MM.1S (cell line): ENCODE data around the gene KIRREL2.

ENCODE experiments used
- DNase-seq: peaks from one replicate; pipeline ENCODE4 v3.0.0-alpha.2; 2015
- H2AFZ ChIP-seq: fragments of 300-600 bp; sonication (generic); 2 replicates; pipeline ENCODE4 v1.6.0; 2016; ENCODE audit warnings: antibody characterized with exemption, low read length
- H3F3A ChIP-seq: fragments of 300-600 bp; sonication (generic); 2 replicates; pipeline ENCODE4 v1.6.1; 2016; ENCODE audit warnings: mild to moderate bottlenecking, antibody characterized with exemption, low read length, moderate library complexity, mixed read lengths; ENCODE audit not compliant: insufficient read depth
- H3K27ac ChIP-seq: fragments of 300-600 bp; sonication (generic); 2 replicates; pipeline ENCODE4 v1.5.1; 2016; ENCODE audit warnings: mild to moderate bottlenecking, low read length
- H3K27me3 ChIP-seq: fragments of 300-600 bp; sonication (generic); replicated peaks from 2 replicates; pipeline ENCODE4 v1.6.0; 2016; ENCODE audit warnings: low read length; ENCODE audit not compliant: insufficient read depth
- H3K36me3 ChIP-seq: fragments of 300-600 bp; sonication (generic); replicated peaks from 2 replicates; pipeline ENCODE4 v1.6.1; 2016; ENCODE audit warnings: mild to moderate bottlenecking, low read length, mixed read lengths; ENCODE audit not compliant: insufficient read depth
- H3K4me1 ChIP-seq: fragments of 300-600 bp; sonication (generic); 2 replicates; pipeline ENCODE4 v1.6.1; 2016; ENCODE audit warnings: low read length, mixed read lengths
- H3K4me2 ChIP-seq: fragments of 300-600 bp; sonication (generic); 2 replicates; pipeline ENCODE4 v1.6.0; 2016; ENCODE audit warnings: low read depth, low read length
- H3K4me3 ChIP-seq: fragments of 300-600 bp; sonication (generic); 2 replicates; pipeline ENCODE4 v1.5.1; 2016; ENCODE audit warnings: low read length, mixed read lengths
- H3K79me2 ChIP-seq: fragments of 300-600 bp; sonication (generic); 2 replicates; pipeline ENCODE4 v1.6.1; 2016; ENCODE audit warnings: mixed run types, low read length, mixed read lengths
- H3K9ac ChIP-seq: fragments of 300-600 bp; sonication (generic); 2 replicates; pipeline ENCODE4 v1.6.1; 2016; ENCODE audit warnings: low read length, mixed read lengths
- H3K9me2 ChIP-seq: fragments of 300-600 bp; sonication (generic); replicated peaks from 2 replicates; pipeline ENCODE4 v1.6.1; 2016; ENCODE audit warnings: mild to moderate bottlenecking, low read length, mixed read lengths; ENCODE audit not compliant: insufficient read depth
- H3K9me3 ChIP-seq: fragments of 300-600 bp; sonication (generic); replicated peaks from 2 replicates; pipeline ENCODE4 v1.6.1; 2016; ENCODE audit warnings: mild to moderate bottlenecking, low read length, mixed read lengths; ENCODE audit not compliant: insufficient read depth
- H4K20me1 ChIP-seq: fragments of 300-600 bp; sonication (generic); 2 replicates; pipeline ENCODE4 v1.6.1; 2016; ENCODE audit warnings: mild to moderate bottlenecking, low read length, moderate library complexity, mixed read lengths; ENCODE audit not compliant: insufficient read depth
- CTCF ChIP-seq: fragments of 300-600 bp; sonication (generic); IDR thresholded peaks from 2 replicates; pipeline ENCODE4 v1.5.1; 2016; ENCODE audit warnings: antibody characterized with exemption, low read length, mixed read lengths
- EZH2 ChIP-seq: fragments of 300-600 bp; sonication (generic); optimal IDR thresholded peaks from 2 replicates; pipeline ENCODE3; 2017; ENCODE audit warnings: low read depth, mild to moderate bottlenecking, antibody characterized with exemption, low read length, mixed read lengths
- EZH2phosphoT487 ChIP-seq: fragments of 300-600 bp; sonication (generic); IDR thresholded peaks from 2 replicates; pipeline ENCODE4 v1.6.1; 2018; ENCODE audit warnings: antibody characterized with exemption, low read length

KIRREL2 gene

GRCh38 chr19:35911173-35911572 lies 54.5 kb downstream of the KIRREL2 start:
- Histone ChIP-seq H3K9me3 (no peaks in the 10 kb centered on the region), H3K4me2 (no peak overlapping the region), H3K27me3 (peaks cover 60% of the 10 kb centered on the region), H3F3A (no peaks in the 10 kb centered on the region), H4K20me1 (no peaks in the 10 kb centered on the region), H3K4me1 (no peaks in the 10 kb centered on the region; the same call in 1 of the 2 replicates), H3K27ac (no peak overlapping the region), H3K9ac (no peak overlapping the region), H3K9me2 (no peaks in the 10 kb centered on the region), H3K79me2 (no peaks in the 10 kb centered on the region), H2AFZ (no peak overlapping the region), H3K36me3 (no peaks in the 10 kb centered on the region), H3K4me3 (no peak overlapping the region)
- DNase-seq, result no peak
- TF ChIP-seq CTCF (no peak), EZH2phosphoT487 (no peak), EZH2 (no peak)

- Histone ChIP-seq H3K79me2 (no peaks in the 10 kb centered on the region), H3K27ac (no peak overlapping the region), H3K4me1 (no peaks in the 10 kb centered on the region; the same call in 1 of the 2 replicates), H3K4me2 (no peak overlapping the region), H3K36me3 (no peaks in the 10 kb centered on the region), H3K4me3 (no peak overlapping the region), H3K9ac (no peak overlapping the region), H4K20me1 (no peaks in the 10 kb centered on the region), H2AFZ (no peak overlapping the region), H3K9me2 (no peaks in the 10 kb centered on the region), H3K27me3 (peaks cover 61% of the 10 kb centered on the region), H3F3A (no peaks in the 10 kb centered on the region), H3K9me3 (no peaks in the 10 kb centered on the region)
- no peak for DNase-seq
- TF ChIP-seq EZH2 (no peak), CTCF (no peak), EZH2phosphoT487 (no peak)
These were observed 55.1 kb downstream of the KIRREL2 start for GRCh38 chr19:35911790-35912189.

- no peaks in the 10 kb centered on the region for H3K9me3 ChIP-seq
- H3K9ac ChIP-seq, result no peak overlapping the region
- no peaks in the 10 kb centered on the region for H3K9me2 ChIP-seq
- no peaks in the 10 kb centered on the region for H3F3A ChIP-seq
- H2AFZ ChIP-seq, result no peak overlapping the region
- no peaks in the 10 kb centered on the region; the same call in 1 of the 2 replicates for H3K4me1 ChIP-seq
- peaks cover 60% of the 10 kb centered on the region for H3K27me3 ChIP-seq
- no peak overlapping the region for H3K27ac ChIP-seq
- no peak overlapping the region for H3K4me3 ChIP-seq
- no peaks in the 10 kb centered on the region for H4K20me1 ChIP-seq
- no peak for DNase-seq
- no peak overlapping the region for H3K4me2 ChIP-seq
- no peaks in the 10 kb centered on the region for H3K36me3 ChIP-seq
- TF ChIP-seq EZH2phosphoT487, result no peak
- no peak for TF ChIP-seq EZH2
- TF ChIP-seq CTCF, result no peak
- no peaks in the 10 kb centered on the region for H3K79me2 ChIP-seq
These were observed 56.9 kb downstream of the KIRREL2 start for GRCh38 chr19:35913589-35913988.
